H9 (cell line): ENCODE results near the gene WDR12. TPM values are rescaled to one million over a fixed set of nuclear protein-coding genes. Genes with fewer than 3 reads are reported as not detected.

ENCODE experiments used
- DNase-seq: peaks from one replicate; pipeline ENCODE4 v3.0.0-alpha.2; 2017
- H2AFZ ChIP-seq: one replicate; pipeline ENCODE4 v1.6.1; 2013; ENCODE audit warnings: mild to moderate bottlenecking, low read length, control low read depth, moderate library complexity
- H2AK5ac ChIP-seq: 2 replicates; pipeline ENCODE4 v1.6.1; 2013; ENCODE audit warnings: low read length, control low read depth, mixed read lengths; ENCODE audit not compliant: insufficient read length
- H2BK120ac ChIP-seq: one replicate; pipeline ENCODE4 v1.6.1; 2013; ENCODE audit warnings: low read depth, mild to moderate bottlenecking, low read length, control low read depth, inconsistent platforms; ENCODE audit not compliant: poor library complexity, severe bottlenecking
- H2BK12ac ChIP-seq: 2 replicates; pipeline ENCODE4 v1.6.1; 2013; ENCODE audit warnings: low read length, control low read depth, mixed read lengths, low read depth; ENCODE audit not compliant: insufficient read length
- H2BK15ac ChIP-seq: 2 replicates; pipeline ENCODE4 v1.6.1; 2013; ENCODE audit warnings: low read depth, low read length, control low read depth
- H2BK20ac ChIP-seq: one replicate; pipeline ENCODE4 v1.6.1; 2013; ENCODE audit warnings: low read depth, mild to moderate bottlenecking, low read length, control low read depth, inconsistent platforms; ENCODE audit not compliant: poor library complexity, severe bottlenecking
- H2BK5ac ChIP-seq: 2 replicates; pipeline ENCODE4 v1.6.1; 2013; ENCODE audit warnings: low read length, control low read depth, mixed read lengths; ENCODE audit not compliant: insufficient read length
- H3K14ac ChIP-seq: 2 replicates; pipeline ENCODE4 v1.6.1; 2013; ENCODE audit warnings: low read length, control low read depth; ENCODE audit not compliant: insufficient read depth
- H3K18ac ChIP-seq: 2 replicates; pipeline ENCODE4 v1.6.1; 2013; ENCODE audit warnings: low read depth, mild to moderate bottlenecking, mixed read lengths, low read length, control low read depth; ENCODE audit not compliant: insufficient read length
- H3K23ac ChIP-seq: 2 replicates; pipeline ENCODE4 v1.6.1; 2013; ENCODE audit warnings: low read length, control low read depth, mixed read lengths, low read depth; ENCODE audit not compliant: insufficient read length
- H3K23me2 ChIP-seq: 2 replicates; pipeline ENCODE4 v1.6.1; 2013; ENCODE audit warnings: low read depth, mild to moderate bottlenecking, mixed read lengths, low read length, control low read depth; ENCODE audit not compliant: insufficient read length, poor library complexity, severe bottlenecking
- H3K27ac ChIP-seq: 2 replicates; pipeline ENCODE4 v1.5.1; 2013; ENCODE audit warnings: low read length, control low read depth, mixed read lengths, low read depth; ENCODE audit not compliant: insufficient read length
- H3K27me3 ChIP-seq: 2 replicates; pipeline ENCODE4 v1.6.1; 2013; ENCODE audit warnings: low read length, control low read depth, inconsistent platforms; ENCODE audit not compliant: insufficient read depth
- H3K4ac ChIP-seq: 2 replicates; pipeline ENCODE4 v1.6.1; 2013; ENCODE audit warnings: low read depth, mild to moderate bottlenecking, control low read depth, inconsistent platforms, low read length, moderate library complexity
- H3K4me1 ChIP-seq: 2 replicates; pipeline ENCODE4 v1.6.1; 2013; ENCODE audit warnings: low read length, control low read depth, inconsistent platforms; ENCODE audit not compliant: insufficient read depth
- H3K4me2 ChIP-seq: 2 replicates; pipeline ENCODE4 v1.6.1; 2013; ENCODE audit warnings: low read length, control low read depth, mixed read lengths; ENCODE audit not compliant: insufficient read length, insufficient read depth
- H3K56ac ChIP-seq: 2 replicates; pipeline ENCODE4 v1.6.1; 2013; ENCODE audit warnings: low read depth, mild to moderate bottlenecking, mixed read lengths, low read length, control low read depth; ENCODE audit not compliant: insufficient read length
- H3K79me1 ChIP-seq: 2 replicates; pipeline ENCODE4 v1.6.1; 2013; ENCODE audit warnings: low read depth, mild to moderate bottlenecking, moderate library complexity, low read length, control low read depth, inconsistent platforms; ENCODE audit not compliant: insufficient read depth, poor library complexity, severe bottlenecking
- H3K79me2 ChIP-seq: 2 replicates; pipeline ENCODE4 v1.6.1; 2013; ENCODE audit warnings: low read length, control low read depth, inconsistent platforms; ENCODE audit not compliant: insufficient read depth
- H3K9ac ChIP-seq: 2 replicates; pipeline ENCODE4 v1.6.1; 2013; ENCODE audit warnings: low read length, control low read depth, mixed read lengths; ENCODE audit not compliant: insufficient read length; ENCODE audit errors: extremely low read depth
- H3K9me3 ChIP-seq: one replicate; pipeline ENCODE4 v1.6.1; 2013; ENCODE audit warnings: low read depth, low read length, inconsistent platforms; ENCODE audit not compliant: control insufficient read depth
- H3T11ph ChIP-seq: one replicate; pipeline ENCODE4 v1.6.1; 2013; ENCODE audit warnings: mild to moderate bottlenecking, low read length, control low read depth, inconsistent platforms
- H4K20me1 ChIP-seq: one replicate; pipeline ENCODE4 v1.6.1; 2013; ENCODE audit not compliant: control insufficient read depth, insufficient read length, insufficient read depth
- H4K5ac ChIP-seq: 2 replicates; pipeline ENCODE4 v1.6.1; 2013; ENCODE audit warnings: low read depth, mild to moderate bottlenecking, mixed read lengths, low read length, control low read depth; ENCODE audit not compliant: insufficient read length
- H4K8ac ChIP-seq: replicated peaks from 2 replicates; pipeline ENCODE4 v1.6.1; 2013; ENCODE audit warnings: low read length, control low read depth, mixed read lengths, low read depth; ENCODE audit not compliant: insufficient read length
- H4K91ac ChIP-seq: 2 replicates; pipeline ENCODE4 v1.6.1; 2013; ENCODE audit warnings: low read depth, mild to moderate bottlenecking, moderate library complexity, mixed read lengths, low read length, control low read depth; ENCODE audit not compliant: insufficient read length
- H3K27ac Mint-ChIP-seq, 3 experiments: 2 replicates in 2 of 3; 3 replicates in 1 of 3; pipeline ENCODE4 v1.8.0; 2020 to 2021; ENCODE audit warnings: mixed read lengths in 3 of 3, mild to moderate bottlenecking in 1 of 3, moderate library complexity in 1 of 3
- H3K27me3 Mint-ChIP-seq: 2 replicates; pipeline ENCODE4 v1.8.0; 2021; ENCODE audit warnings: low read depth, mild to moderate bottlenecking, moderate library complexity, mixed read lengths
- H3K36me3 Mint-ChIP-seq, 3 experiments: 2 replicates in 2 of 3; 3 replicates in 1 of 3; pipeline ENCODE4 v1.8.0; 2020 to 2021; ENCODE audit warnings: low read depth in 3 of 3, mixed read lengths in 3 of 3; ENCODE audit not compliant: insufficient read depth in 1 of 3
- H3K4me1 Mint-ChIP-seq, 2 experiments: 2 replicates each; pipeline ENCODE4 v1.8.0; 2020; ENCODE audit warnings: mixed read lengths in 2 of 2
- H3K4me3 Mint-ChIP-seq, 2 experiments: 2 replicates in 1 of 2; 3 replicates in 1 of 2; pipeline ENCODE4 v1.8.0; 2020 to 2021; ENCODE audit warnings: mild to moderate bottlenecking in 2 of 2, mixed read lengths in 2 of 2, moderate library complexity in 1 of 2
- H3K9me3 Mint-ChIP-seq, 2 experiments: 2 replicates in 1 of 2; 3 replicates in 1 of 2; pipeline ENCODE4 v1.8.0; 2020; ENCODE audit warnings: mild to moderate bottlenecking in 2 of 2, mixed read lengths in 2 of 2, moderate library complexity in 1 of 2
- CTCF ChIP-seq: fragments of 200-600 bp; sonication (generic); conservative IDR thresholded peaks from 3 replicates; pipeline ENCODE4 v1.8.0; 2021; ENCODE audit warnings: antibody characterized with exemption, mild to moderate bottlenecking
- WGBS: extraction: QIAGEN DNeasy Blood & Tissue Kit; methylation state at CpG from one replicate; pipeline ENCODE4 v1.1.7; 2013; ENCODE audit warnings: missing lambda C conversion rate, low lambda C conversion rate, mixed read lengths; ENCODE audit not compliant: insufficient read length; ENCODE audit errors: extremely low coverage; 5-methylcytosine and 5-hydroxymethylcytosine counted together
- total RNA-seq: library from RNA; stranded (reverse); gene quantifications from 2 replicates; pipeline ENCODE4 v1.2.1, GENCODE V29; 2021

WDR12 gene
- total RNA-seq, 1 experiment from 2014 or later: 129 TPM

GRCh38 chr2:202934456-202934855 is 23.0 kb upstream of the WDR12 start:
- Histone ChIP-seq H2AFZ (no peak overlapping the region), H3T11ph (no peak overlapping the region), H3K4me2 (no peak overlapping the region), H4K5ac (no peak overlapping the region), H2BK12ac (no peak overlapping the region), H3K79me2 (no peaks in the 10 kb centered on the region), H3K4ac (no peak overlapping the region), H2BK120ac (no peak overlapping the region), H2BK15ac (no peak overlapping the region), H4K91ac (no peak overlapping the region), H3K23ac (no peak overlapping the region), H3K23me2 (no peaks in the 10 kb centered on the region), H3K18ac (no peak overlapping the region), H3K14ac (no peak overlapping the region), H3K9ac (no peak overlapping the region), H2BK20ac (no peak overlapping the region), H4K20me1 (no peaks in the 10 kb centered on the region), H3K27me3 (no peaks in the 10 kb centered on the region), H3K79me1 (no peaks in the 10 kb centered on the region), H3K9me3 (no peaks in the 10 kb centered on the region), H3K56ac (no peak overlapping the region), H4K8ac (no peak overlapping the region), H2AK5ac (no peak overlapping the region), H3K27ac (no peak overlapping the region), H3K4me1 (no peaks in the 10 kb centered on the region), H2BK5ac (no peak overlapping the region)
- TF ChIP-seq CTCF: no peak
- Mint-ChIP-seq H3K27me3 (no peaks in the 10 kb centered on the region), H3K9me3 (no peaks in the 10 kb centered on the region; a peak in 1 of 5 replicates), H3K4me1 (no peaks in the 10 kb centered on the region), H3K27ac (peak overlapping the region in 1 of 3 experiments; percentile 48; a peak in 1 of 7 replicates), H3K36me3 (peaks cover 0 to 4% (median 2%) of the 10 kb centered on the region in 3 experiments; a peak in 2 of 7 replicates), H3K4me3 (no peak overlapping the region)
- DNase-seq: no peak
- WGBS: no CpG with 5 or more reads among the region's 2 CpGs
